GM18526 (cell line): ENCODE data around the gene CTIF.

ENCODE experiments used
- POLR2A ChIP-seq: IDR thresholded peaks from 3 replicates; pipeline ENCODE4 v1.6.1; 2011; ENCODE audit not compliant: insufficient read length; ENCODE audit errors: extremely low read depth

The CTIF gene

GRCh38 chr18:48724939-48725338, 186.1 kb downstream of the CTIF start:
- TF ChIP-seq POLR2A: no peak

- no peak for TF ChIP-seq POLR2A
Observed at GRCh38 chr18:48725562-48725961, 186.7 kb downstream of the CTIF start.

- no peak for TF ChIP-seq POLR2A
Observed at GRCh38 chr18:48727681-48728080, 188.8 kb downstream of the CTIF start.

GRCh38 chr18:48728204-48728833, 189.5 kb downstream of the CTIF start:
- no peak for TF ChIP-seq POLR2A

GRCh38 chr18:48729404-48729803, 190.6 kb downstream of the CTIF start:
- no peak for TF ChIP-seq POLR2A

GRCh38 chr18:48730010-48730409, 191.2 kb downstream of the CTIF start:
- no peak for TF ChIP-seq POLR2A

GRCh38 chr18:48732767-48733424, 194.1 kb downstream of the CTIF start:
- no peak for TF ChIP-seq POLR2A

- no peak for TF ChIP-seq POLR2A
Observed at GRCh38 chr18:48733643-48734253, 194.9 kb downstream of the CTIF start.

- TF ChIP-seq POLR2A: no peak
Observed at GRCh38 chr18:48734460-48734859, 195.6 kb downstream of the CTIF start.

- no peak for TF ChIP-seq POLR2A
Observed at GRCh38 chr18:48735080-48735676, 196.3 kb downstream of the CTIF start.

- TF ChIP-seq POLR2A: no peak
Observed at GRCh38 chr18:48735681-48736255, 196.9 kb downstream of the CTIF start.

GRCh38 chr18:48736321-48737260, 197.8 kb downstream of the CTIF start:
- no peak for TF ChIP-seq POLR2A

- TF ChIP-seq POLR2A: no peak
Observed at GRCh38 chr18:48739266-48740067, 200.6 kb downstream of the CTIF start.

- no peak for TF ChIP-seq POLR2A
Observed at GRCh38 chr18:48740068-48740440, 201.2 kb downstream of the CTIF start.
